Measurements from ENCODE around the gene HINT3.
"Not testable (repeated sequence)": the region's sequence is repeated elsewhere in the genome, so short reads cannot be mapped to it uniquely, and the experiment has no call there.

HINT3 gene

GRCh38 chr6:126010040-126010439 is 53.5 kb downstream of the HINT3 start:
- DNase-seq: no peak

- DNase-seq: no peak
These were observed 59.3 kb downstream of the HINT3 start for GRCh38 chr6:126015863-126016262.

GRCh38 chr6:126016591-126016990 is 60.0 kb downstream of the HINT3 start:
- DNase-seq: no peak

GRCh38 chr6:126017668-126018067 is 61.1 kb downstream of the HINT3 start:
- DNase-seq: no peak

GRCh38 chr6:126020305-126021050 is 63.9 kb downstream of the HINT3 start:
- no peak for DNase-seq

- not testable (repeated sequence) for DNase-seq
These were observed 66.9 kb downstream of the HINT3 start for GRCh38 chr6:126023474-126023873.

GRCh38 chr6:126026001-126026400 is 69.4 kb downstream of the HINT3 start:
- no peak for DNase-seq

- no peak for DNase-seq
These were observed 71.0 kb downstream of the HINT3 start for GRCh38 chr6:126027601-126028000.

Data from NCI-H446 treated with DMSO at 0.1 percent for 48 hours (cell line).